ENCODE measurements around the gene NT5M.
"Not testable (repeated sequence)": the region's sequence is repeated elsewhere in the genome, so short reads cannot be mapped to it uniquely, and the experiment has no call there.

The NT5M gene

GRCh38 chr17:17380145-17380925, 77.2 kb downstream of the NT5M start:
- TF ChIP-seq, protein P1, sequence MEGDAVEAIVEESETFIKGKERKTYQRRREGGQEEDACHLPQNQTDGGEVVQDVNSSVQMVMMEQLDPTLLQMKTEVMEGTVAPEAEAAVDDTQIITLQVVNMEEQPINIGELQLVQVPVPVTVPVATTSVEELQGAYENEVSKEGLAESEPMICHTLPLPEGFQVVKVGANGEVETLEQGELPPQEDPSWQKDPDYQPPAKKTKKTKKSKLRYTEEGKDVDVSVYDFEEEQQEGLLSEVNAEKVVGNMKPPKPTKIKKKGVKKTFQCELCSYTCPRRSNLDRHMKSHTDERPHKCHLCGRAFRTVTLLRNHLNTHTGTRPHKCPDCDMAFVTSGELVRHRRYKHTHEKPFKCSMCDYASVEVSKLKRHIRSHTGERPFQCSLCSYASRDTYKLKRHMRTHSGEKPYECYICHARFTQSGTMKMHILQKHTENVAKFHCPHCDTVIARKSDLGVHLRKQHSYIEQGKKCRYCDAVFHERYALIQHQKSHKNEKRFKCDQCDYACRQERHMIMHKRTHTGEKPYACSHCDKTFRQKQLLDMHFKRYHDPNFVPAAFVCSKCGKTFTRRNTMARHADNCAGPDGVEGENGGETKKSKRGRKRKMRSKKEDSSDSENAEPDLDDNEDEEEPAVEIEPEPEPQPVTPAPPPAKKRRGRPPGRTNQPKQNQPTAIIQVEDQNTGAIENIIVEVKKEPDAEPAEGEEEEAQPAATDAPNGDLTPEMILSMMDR (IDR thresholded peaks at IDR 0.05): no peak
- Histone ChIP-seq H3K9me3 (no peaks in the 10 kb centered on the region), H3K4me3 (ENCODE audit: low read depth in 1 of 2, low read length in 1 of 2) (no peak overlapping the region), H3K27ac (no peak overlapping the region), H3K36me3 (no peaks in the 10 kb centered on the region), H3K27me3 (no peaks in the 10 kb centered on the region), H3K4me1 (ENCODE audit: control insufficient read depth in 1 of 2, insufficient read depth in 1 of 2, low read depth in 1 of 2, low read length in 1 of 2) (peaks cover 4 to 6% of the 10 kb centered on the region in 2 experiments)

GRCh38 chr17:17381446-17382064, 78.4 kb downstream of the NT5M start:
- no peak overlapping the region for H3K4me3 ChIP-seq (ENCODE audit: low read depth in 1 of 2, low read length in 1 of 2)
- TF ChIP-seq, protein P1 (IDR thresholded peaks at IDR 0.05): no peak
- no peaks in the 10 kb centered on the region for H3K9me3 ChIP-seq
- no peaks in the 10 kb centered on the region for H3K4me1 ChIP-seq (ENCODE audit: control insufficient read depth in 1 of 2, insufficient read depth in 1 of 2, low read depth in 1 of 2, low read length in 1 of 2)
- no peaks in the 10 kb centered on the region for H3K36me3 ChIP-seq
- no peak overlapping the region for H3K27ac ChIP-seq
- no peaks in the 10 kb centered on the region for H3K27me3 ChIP-seq

DNA sequence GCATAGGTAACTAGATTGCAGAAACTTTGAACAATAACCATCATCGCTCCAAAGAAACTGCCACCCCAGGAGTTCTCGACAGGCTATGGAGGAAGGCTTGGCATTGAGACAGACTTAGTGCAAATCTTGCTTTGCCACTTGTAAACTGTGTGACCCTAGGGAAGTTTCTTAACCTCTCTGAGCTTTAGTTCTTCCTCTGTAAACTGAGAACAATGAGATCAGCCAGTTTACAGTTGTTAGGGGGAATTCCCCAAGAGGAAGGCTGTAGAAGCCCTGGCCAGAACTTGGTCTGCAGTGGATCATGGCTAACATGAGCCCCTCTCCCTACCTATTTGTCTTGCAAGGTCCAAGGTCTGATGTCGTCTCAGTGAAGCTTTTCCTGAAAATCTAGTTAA, 78.9 kb downstream of the NT5M start:
- Histone ChIP-seq H3K4me3 (ENCODE audit: low read depth in 1 of 2, low read length in 1 of 2) (no peak overlapping the region), H3K27ac (no peak overlapping the region), H3K4me1 (ENCODE audit: control insufficient read depth in 1 of 2, insufficient read depth in 1 of 2, low read depth in 1 of 2, low read length in 1 of 2) (no peaks in the 10 kb centered on the region), H3K9me3 (no peaks in the 10 kb centered on the region), H3K27me3 (no peaks in the 10 kb centered on the region), H3K36me3 (no peaks in the 10 kb centered on the region)
- TF ChIP-seq, protein P1 (IDR thresholded peaks at IDR 0.05): no peak

DNA sequence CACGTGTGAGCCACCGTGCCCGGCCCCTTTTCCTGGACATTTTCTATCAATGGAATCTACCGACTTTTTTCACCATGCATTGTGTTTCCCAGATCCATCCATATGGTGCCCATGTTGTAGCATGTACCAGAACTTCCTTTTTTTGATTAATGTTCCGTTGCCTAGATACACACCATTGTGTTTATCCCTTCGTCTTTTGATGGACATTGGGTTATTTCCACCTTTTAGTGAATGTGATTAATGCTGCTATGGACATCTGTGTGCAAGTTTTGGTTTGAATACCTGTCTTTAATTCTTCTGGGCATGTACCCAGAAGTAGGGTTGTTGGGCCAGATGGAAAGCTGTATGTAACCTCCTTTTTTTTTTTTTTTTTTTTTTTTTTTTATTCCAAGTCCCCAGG, 79.8 kb downstream of the NT5M start:
- no peaks in the 10 kb centered on the region for H3K4me1 ChIP-seq (ENCODE audit: control insufficient read depth in 1 of 2, insufficient read depth in 1 of 2, low read depth in 1 of 2, low read length in 1 of 2)
- no peak overlapping the region for H3K27ac ChIP-seq
- no peaks in the 10 kb centered on the region for H3K9me3 ChIP-seq
- TF ChIP-seq, protein P1 (IDR thresholded peaks at IDR 0.05): no peak
- H3K36me3 ChIP-seq: no peaks in the 10 kb centered on the region
- H3K4me3 ChIP-seq (ENCODE audit: low read depth in 1 of 2, low read length in 1 of 2): no peak overlapping the region
- no peaks in the 10 kb centered on the region for H3K27me3 ChIP-seq

GRCh38 chr17:17383431-17384290, 80.5 kb downstream of the NT5M start:
- not testable (repeated sequence) for H3K4me1 ChIP-seq (ENCODE audit: control insufficient read depth in 1 of 2, insufficient read depth in 1 of 2, low read depth in 1 of 2, low read length in 1 of 2); H3K9me3 ChIP-seq; H3K27ac ChIP-seq; H3K4me3 ChIP-seq (ENCODE audit: low read depth in 1 of 2, low read length in 1 of 2); H3K27me3 ChIP-seq; H3K36me3 ChIP-seq

- Histone ChIP-seq H3K9me3 (no peaks in the 10 kb centered on the region), H3K27ac (no peak overlapping the region), H3K4me1 (ENCODE audit: control insufficient read depth in 1 of 2, insufficient read depth in 1 of 2, low read depth in 1 of 2, low read length in 1 of 2) (no peaks in the 10 kb centered on the region), H3K4me3 (ENCODE audit: low read depth in 1 of 2, low read length in 1 of 2) (no peak overlapping the region), H3K36me3 (no peaks in the 10 kb centered on the region), H3K27me3 (no peaks in the 10 kb centered on the region)
- TF ChIP-seq, protein P1 (IDR thresholded peaks at IDR 0.05): no peak
These were observed 81.1 kb downstream of the NT5M start for GRCh38 chr17:17384291-17384615.
